Measurements from ENCODE around the gene SUPT5H. TPM values are rescaled to one million over a fixed set of nuclear protein-coding genes. Genes with fewer than 3 reads are reported as not detected.

SUPT5H gene
- total and polyA plus RNA-seq, 10 of the 15 experiments (the other 5 are each of a cell fraction or from before 2014, with no cell fraction given): 27.2 to 194 (median 83.6) TPM

DNA sequence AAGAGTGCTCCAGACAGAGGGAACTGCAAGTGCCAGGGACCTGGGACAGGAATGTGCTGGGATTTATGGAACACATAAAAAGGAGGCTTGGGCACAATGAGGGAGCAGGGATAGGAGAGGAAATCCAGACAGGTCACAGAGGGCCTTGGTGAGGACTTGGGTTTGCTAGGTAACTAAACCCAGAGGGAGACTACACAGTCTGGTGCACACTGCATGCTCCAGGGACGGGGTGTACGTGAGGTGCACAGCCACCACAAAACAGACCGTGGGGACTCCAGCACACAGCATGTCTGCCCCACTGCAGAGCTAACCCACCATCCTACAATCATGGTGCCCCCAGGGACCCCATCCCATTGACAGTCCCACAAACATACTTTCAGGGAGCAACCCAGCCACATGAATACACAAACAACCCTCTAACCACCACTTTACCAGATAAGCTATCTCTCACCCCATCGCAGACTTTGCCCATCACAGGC lies 44.3 kb upstream of the SUPT5H start:
- Histone ChIP-seq H3K79me2 (ENCODE audit: control insufficient read depth, insufficient read depth, low read length) (peaks cover 31% of the 10 kb centered on the region), H3K27ac (ENCODE audit: control insufficient read depth, insufficient read depth) (peak overlapping the region; percentile 100), H3K27me3 (replicated peaks in 1 of 2; ENCODE audit: control insufficient read depth in 2 of 2, insufficient read depth in 2 of 2, low read length in 1 of 2) (no peaks in the 10 kb centered on the region), H3K9me3 (replicated peaks; ENCODE audit: control insufficient read depth, insufficient read depth, low read length) (no peaks in the 10 kb centered on the region), H3K36me3 (ENCODE audit: control insufficient read depth in 2 of 2, insufficient read depth in 2 of 2, low read length in 1 of 2) (peaks cover 0 to 5% of the 10 kb centered on the region in 2 experiments; a peak in 1 of 4 replicates), H3K4me2 (ENCODE audit: control insufficient read depth, insufficient read depth) (peak overlapping the region; percentile 100), H4K20me1 (ENCODE audit: control insufficient read depth, insufficient read depth) (no peaks in the 10 kb centered on the region), H3K4me1 (ENCODE audit: control insufficient read depth, insufficient read depth, low read length) (peaks cover 77% of the 10 kb centered on the region), H2AFZ (ENCODE audit: control insufficient read depth, low read depth, low read length) (peak overlapping the region; percentile 40), H3K4me3 (peak overlapping the region; percentile 9; the same call in 1 of the 2 replicates), H3K9ac (ENCODE audit: control insufficient read depth, insufficient read depth, low read length) (peak overlapping the region; percentile 90)
- ChIA-PET CTCF (interaction anchor here (1.0 to 7.4 kb wide), 4 partner anchors 8 to 132 kb away, joined by 4 to 218 read pairs (median 14); partner anchors contain the start of genes EID2B and PLEKHG2), POLR2A (interaction anchor here (0.7 to 2.9 kb wide), 7 partner anchors 10 to 445 kb away, joined by 3 to 37 read pairs (median 12); partner anchors contain the start of genes FBL, MED29, PAF1 and PLEKHG2), SMC1A (ENCODE audit: uncharacterized antibody, unreplicated experiment) (interaction anchor here (0.8 to 8.7 kb wide), 3 partner anchors 11 to 844 kb away, joined by 3 to 146 read pairs (median 3); partner anchors contain the start of gene PLEKHG2), RAD21 (ENCODE audit: unreplicated experiment) (interaction anchor here (0.5 to 6.7 kb wide), 7 partner anchors 10 to 163 kb away, joined by 3 to 159 read pairs (median 4); partner anchors contain the start of genes EID2B, MED29, PAF1 and PLEKHG2)
- BruUV-seq (replicated peaks): TSS peak; percentile 88
- FAIRE-seq (no peak), DNase-seq (ENCODE audit: low read depth, low spot score) (no peak), ATAC-seq (peak; percentile 8)
- WGBS (ENCODE audit: insufficient coverage, insufficient replicate concordance, low lambda C conversion rate, missing lambda C conversion rate): 0% methylated on average over 4 of the region's 4 CpGs
- in situ Hi-C loops (cut with MboI) (no loop called here), intact Hi-C loops (cut with micrococcal nuclease; ENCODE audit: unreplicated experiment) (loop anchor here (1.0 to 10.0 kb wide), 2 partner anchors 11 to 426 kb away; partner anchors contain the start of genes FBXO17 and PLEKHG2)
- peak; percentile 10; the same call in 1 of the 2 replicates for TF ChIP-seq DPF2 (IDR thresholded peaks at IDR 0.05)
- peak; percentile 95 for TF ChIP-seq HDGF (IDR thresholded peaks at IDR 0.05)
- no peak for TF ChIP-seq ATF7 (IDR thresholded peaks at IDR 0.05; ENCODE audit: low read depth)
- TF ChIP-seq, protein P1, sequence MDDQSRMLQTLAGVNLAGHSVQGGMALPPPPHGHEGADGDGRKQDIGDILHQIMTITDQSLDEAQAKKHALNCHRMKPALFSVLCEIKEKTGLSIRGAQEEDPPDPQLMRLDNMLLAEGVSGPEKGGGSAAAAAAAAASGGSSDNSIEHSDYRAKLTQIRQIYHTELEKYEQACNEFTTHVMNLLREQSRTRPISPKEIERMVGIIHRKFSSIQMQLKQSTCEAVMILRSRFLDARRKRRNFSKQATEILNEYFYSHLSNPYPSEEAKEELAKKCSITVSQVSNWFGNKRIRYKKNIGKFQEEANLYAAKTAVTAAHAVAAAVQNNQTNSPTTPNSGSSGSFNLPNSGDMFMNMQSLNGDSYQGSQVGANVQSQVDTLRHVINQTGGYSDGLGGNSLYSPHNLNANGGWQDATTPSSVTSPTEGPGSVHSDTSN (IDR thresholded peaks at IDR 0.05; ENCODE audit: insufficient replicate concordance, low read depth, low read length): peak; percentile 4
- TF ChIP-seq CBX5 (IDR thresholded peaks at IDR 0.05; ENCODE audit: low read depth): no peak
- TF ChIP-seq SMAD5 (IDR thresholded peaks at IDR 0.05; ENCODE audit: low read depth): no peak
- TF ChIP-seq BMI1 (IDR thresholded peaks at IDR 0.05; ENCODE audit: borderline replicate concordance): peak; percentile 10; the same call in 1 of the 2 replicates
- TF ChIP-seq GATAD2B (conservative IDR thresholded peaks at IDR 0.05; ENCODE audit: low read depth): 0 out of 2 replicates have a peak, but pooled peaks have one; percentile 25
- TF ChIP-seq SPI1 (IDR thresholded peaks at IDR 0.05; ENCODE audit: borderline replicate concordance, insufficient read depth, low read depth, low read length): 0 out of 2 replicates have a peak, but pooled peaks have one; percentile 0
- TF ChIP-seq, protein P2, sequence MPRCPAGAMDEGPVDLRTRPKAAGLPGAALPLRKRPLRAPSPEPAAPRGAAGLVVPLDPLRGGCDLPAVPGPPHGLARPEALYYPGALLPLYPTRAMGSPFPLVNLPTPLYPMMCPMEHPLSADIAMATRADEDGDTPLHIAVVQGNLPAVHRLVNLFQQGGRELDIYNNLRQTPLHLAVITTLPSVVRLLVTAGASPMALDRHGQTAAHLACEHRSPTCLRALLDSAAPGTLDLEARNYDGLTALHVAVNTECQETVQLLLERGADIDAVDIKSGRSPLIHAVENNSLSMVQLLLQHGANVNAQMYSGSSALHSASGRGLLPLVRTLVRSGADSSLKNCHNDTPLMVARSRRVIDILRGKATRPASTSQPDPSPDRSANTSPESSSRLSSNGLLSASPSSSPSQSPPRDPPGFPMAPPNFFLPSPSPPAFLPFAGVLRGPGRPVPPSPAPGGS (IDR thresholded peaks at IDR 0.05; ENCODE audit: borderline replicate concordance, insufficient read depth, low read depth, low read length, poor library complexity, severe bottlenecking): no peak
- 0 out of 2 replicates have a peak, but pooled peaks have one; percentile 61 for TF ChIP-seq CHD1 (IDR thresholded peaks at IDR 0.05; ENCODE audit: low read depth, low read length)
- no peak for TF ChIP-seq RAD21 (IDR thresholded peaks at IDR 0.05; ENCODE audit: insufficient read depth, low read depth, low read length)
- TF ChIP-seq LARP7 (IDR thresholded peaks at IDR 0.05): no peak; the same call in 1 of the 2 replicates
- peak; percentile 83 for TF ChIP-seq MEF2B (IDR thresholded peaks at IDR 0.05; ENCODE audit: partially characterized antibody, poor library complexity, severe bottlenecking)
- TF ChIP-seq IKZF2 (IDR thresholded peaks at IDR 0.05): 0 out of 4 replicates have a peak, but pooled peaks of 1 of the 2 experiments have one; percentile 25
- no peak for TF ChIP-seq PML (IDR thresholded peaks at IDR 0.05; ENCODE audit: low read length)
- TF ChIP-seq, protein P3, sequence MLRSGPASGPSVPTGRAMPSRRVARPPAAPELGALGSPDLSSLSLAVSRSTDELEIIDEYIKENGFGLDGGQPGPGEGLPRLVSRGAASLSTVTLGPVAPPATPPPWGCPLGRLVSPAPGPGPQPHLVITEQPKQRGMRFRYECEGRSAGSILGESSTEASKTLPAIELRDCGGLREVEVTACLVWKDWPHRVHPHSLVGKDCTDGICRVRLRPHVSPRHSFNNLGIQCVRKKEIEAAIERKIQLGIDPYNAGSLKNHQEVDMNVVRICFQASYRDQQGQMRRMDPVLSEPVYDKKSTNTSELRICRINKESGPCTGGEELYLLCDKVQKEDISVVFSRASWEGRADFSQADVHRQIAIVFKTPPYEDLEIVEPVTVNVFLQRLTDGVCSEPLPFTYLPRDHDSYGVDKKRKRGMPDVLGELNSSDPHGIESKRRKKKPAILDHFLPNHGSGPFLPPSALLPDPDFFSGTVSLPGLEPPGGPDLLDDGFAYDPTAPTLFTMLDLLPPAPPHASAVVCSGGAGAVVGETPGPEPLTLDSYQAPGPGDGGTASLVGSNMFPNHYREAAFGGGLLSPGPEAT (IDR thresholded peaks at IDR 0.05; ENCODE audit: low read depth): no peak
- TF ChIP-seq, protein P4, sequence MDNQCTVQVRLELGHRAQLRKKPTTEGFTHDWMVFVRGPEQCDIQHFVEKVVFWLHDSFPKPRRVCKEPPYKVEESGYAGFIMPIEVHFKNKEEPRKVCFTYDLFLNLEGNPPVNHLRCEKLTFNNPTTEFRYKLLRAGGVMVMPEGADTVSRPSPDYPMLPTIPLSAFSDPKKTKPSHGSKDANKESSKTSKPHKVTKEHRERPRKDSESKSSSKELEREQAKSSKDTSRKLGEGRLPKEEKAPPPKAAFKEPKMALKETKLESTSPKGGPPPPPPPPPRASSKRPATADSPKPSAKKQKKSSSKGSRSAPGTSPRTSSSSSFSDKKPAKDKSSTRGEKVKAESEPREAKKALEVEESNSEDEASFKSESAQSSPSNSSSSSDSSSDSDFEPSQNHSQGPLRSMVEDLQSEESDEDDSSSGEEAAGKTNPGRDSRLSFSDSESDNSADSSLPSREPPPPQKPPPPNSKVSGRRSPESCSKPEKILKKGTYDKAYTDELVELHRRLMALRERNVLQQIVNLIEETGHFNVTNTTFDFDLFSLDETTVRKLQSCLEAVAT (IDR thresholded peaks at IDR 0.05): peak; percentile 97

Measured in GM12878 (cell line).